Activated effector memory CD4-positive, alpha-beta T cell treated with anti-CD3 and anti-CD28 coated beads, Interleukin-2, amount 50 U/mL, for 16 hours (primary cell): ENCODE data around the gene NOTUM.
"Not testable (repeated sequence)": the region's sequence is repeated elsewhere in the genome, so short reads cannot be mapped to it uniquely, and the experiment has no call there.

Experiments
- DNase-seq: peaks from one replicate; pipeline ENCODE4 v3.0.0-alpha.2; 2020

The NOTUM gene

GRCh38 chr17:81956607-81957589 is 4.1 kb downstream of the NOTUM start:
- DNase-seq: no peak

- DNase-seq: no peak
These were observed 5.0 kb downstream of the NOTUM start for GRCh38 chr17:81955756-81956544.

GRCh38 chr17:81955058-81955681 is 5.8 kb downstream of the NOTUM start:
- no peak for DNase-seq

DNA sequence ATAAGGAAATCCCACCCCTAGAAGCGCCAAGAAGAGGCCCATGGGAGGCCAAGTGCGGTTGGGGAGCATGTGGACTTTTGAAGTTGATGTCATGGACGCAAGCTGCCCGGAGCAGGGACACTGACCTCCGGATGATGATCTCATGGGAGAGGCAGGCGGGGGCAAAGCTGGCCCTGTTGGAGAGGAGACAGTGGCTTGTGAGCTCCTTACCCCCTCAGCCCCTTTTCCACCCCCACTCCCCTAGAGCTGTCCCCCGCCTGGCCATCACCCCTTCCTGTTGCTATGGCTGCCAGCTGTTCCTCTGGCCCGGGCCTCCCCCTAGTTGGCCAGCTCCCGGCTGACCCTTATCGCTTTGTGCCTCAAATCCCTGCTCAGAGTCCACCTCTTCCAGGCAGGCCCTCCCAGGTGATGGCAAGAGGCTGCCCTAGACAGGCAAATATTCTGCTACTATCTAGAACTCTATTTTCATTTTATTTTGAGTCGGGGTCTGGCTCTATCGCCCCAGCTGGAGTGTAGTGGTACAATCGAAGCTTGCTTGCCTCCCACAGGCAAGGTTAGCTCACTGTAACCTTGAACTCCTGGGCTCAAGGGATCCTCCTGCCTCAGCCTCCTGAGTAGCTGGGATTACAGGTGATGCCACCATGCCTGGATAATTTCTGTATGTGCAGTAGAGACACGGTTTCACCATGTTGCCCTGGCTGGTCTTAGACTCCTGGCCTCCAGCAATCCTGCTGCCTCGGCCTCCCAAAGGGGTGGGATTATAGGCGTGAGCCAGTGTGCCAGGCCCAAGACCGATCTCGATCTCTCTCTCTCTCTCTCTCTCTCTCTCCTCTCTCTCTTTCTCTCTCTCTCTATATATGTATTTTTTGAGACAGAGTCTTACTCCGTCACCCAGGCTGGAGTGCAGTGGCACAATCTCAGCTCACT is 6.6 kb downstream of the NOTUM start:
- DNase-seq: no peak

- not testable (repeated sequence) for DNase-seq
These were observed 7.5 kb downstream of the NOTUM start for GRCh38 chr17:81953443-81953842.

GRCh38 chr17:81952792-81953228 is 8.2 kb downstream of the NOTUM start:
- DNase-seq: no peak

- DNase-seq: no peak
These were observed 9.0 kb downstream of the NOTUM start for GRCh38 chr17:81951785-81952684.

DNA sequence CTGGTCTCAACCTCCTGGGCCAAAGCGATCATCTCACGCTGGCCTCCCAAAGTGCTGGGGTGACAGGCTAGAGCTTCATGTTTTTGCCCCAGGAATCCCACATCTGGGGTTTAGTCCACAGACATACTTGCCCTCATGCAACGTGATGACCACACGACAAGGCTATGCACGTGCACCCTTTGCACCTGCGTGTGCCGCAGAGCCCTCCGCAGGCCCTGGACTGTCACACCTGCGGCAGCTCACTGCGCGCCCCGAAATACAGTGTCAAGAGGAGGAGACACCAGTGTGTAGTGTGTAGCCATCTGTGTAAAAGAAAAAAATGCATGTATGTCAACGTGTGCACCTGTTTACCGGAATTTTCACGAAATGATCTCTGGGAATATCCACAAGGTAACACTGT is 10.5 kb downstream of the NOTUM start:
- DNase-seq: no peak

DNA sequence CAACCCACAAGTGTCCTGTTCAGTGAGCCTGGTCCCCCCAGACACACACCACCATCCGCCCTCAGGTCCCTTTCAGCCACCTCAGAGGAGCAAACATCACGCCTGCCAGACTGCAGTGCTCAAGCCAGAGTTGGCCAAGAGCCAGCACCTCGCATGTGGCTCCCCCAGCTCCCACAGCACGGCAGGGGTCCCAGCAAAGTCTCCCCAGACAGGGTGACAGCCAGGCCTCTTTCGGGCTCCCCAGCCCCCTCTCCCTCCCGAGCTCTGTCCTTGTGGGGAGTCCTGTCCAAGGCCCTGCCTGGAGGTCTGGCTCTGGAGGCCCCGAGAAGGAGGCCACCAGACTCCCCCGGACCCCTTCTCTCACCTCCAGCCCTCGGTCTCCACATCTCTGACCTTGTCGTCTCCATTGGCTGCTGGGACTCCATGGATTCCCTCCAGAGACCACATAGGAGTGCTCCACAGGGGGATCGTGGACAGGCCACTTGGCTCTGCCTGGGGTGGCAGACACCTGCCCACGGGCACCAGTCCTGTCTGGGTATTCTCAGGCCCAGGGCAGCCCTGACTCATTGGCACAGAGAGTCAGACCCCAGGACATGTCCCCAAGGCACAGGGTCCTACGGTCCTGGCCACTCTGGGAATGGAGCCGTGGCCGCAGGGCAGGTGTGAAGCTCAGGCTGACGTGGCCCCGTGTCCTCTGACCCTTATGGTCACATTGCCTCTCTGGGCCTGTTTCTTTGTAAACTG is 12.2 kb downstream of the NOTUM start:
- DNase-seq: no peak

- no peak for DNase-seq
These were observed 13.8 kb downstream of the NOTUM start, which contains the start of gene MYADML2 for GRCh38 chr17:81947189-81947588. Gene MYADML2, minus strand, starts transcription at chr17:81947233. Its CDS starts 5,492 bp downstream, at chr17:81941741.

DNA sequence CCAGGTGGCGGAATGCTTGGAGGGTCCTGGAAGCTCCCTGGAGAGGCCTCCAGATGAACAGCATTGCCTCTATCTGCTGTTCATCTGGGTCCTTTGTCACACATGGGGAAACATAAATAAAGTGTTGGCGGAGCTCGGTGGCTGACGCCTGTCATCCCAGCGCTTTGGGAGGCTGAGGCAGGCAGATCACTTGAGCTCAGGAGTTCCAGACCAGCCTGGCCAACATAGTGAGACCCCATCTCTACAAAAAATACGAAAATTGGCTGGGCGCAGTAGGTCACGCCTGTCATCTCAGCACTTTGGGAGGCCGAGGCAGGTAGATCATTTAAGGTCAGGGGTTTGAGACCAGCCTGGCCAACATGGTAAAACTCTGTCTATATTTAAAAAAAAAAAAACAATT is 16.1 kb downstream of the NOTUM start:
- DNase-seq: no peak

- DNase-seq: no peak
These were observed 18.8 kb downstream of the NOTUM start for GRCh38 chr17:81942167-81942553.

DNA sequence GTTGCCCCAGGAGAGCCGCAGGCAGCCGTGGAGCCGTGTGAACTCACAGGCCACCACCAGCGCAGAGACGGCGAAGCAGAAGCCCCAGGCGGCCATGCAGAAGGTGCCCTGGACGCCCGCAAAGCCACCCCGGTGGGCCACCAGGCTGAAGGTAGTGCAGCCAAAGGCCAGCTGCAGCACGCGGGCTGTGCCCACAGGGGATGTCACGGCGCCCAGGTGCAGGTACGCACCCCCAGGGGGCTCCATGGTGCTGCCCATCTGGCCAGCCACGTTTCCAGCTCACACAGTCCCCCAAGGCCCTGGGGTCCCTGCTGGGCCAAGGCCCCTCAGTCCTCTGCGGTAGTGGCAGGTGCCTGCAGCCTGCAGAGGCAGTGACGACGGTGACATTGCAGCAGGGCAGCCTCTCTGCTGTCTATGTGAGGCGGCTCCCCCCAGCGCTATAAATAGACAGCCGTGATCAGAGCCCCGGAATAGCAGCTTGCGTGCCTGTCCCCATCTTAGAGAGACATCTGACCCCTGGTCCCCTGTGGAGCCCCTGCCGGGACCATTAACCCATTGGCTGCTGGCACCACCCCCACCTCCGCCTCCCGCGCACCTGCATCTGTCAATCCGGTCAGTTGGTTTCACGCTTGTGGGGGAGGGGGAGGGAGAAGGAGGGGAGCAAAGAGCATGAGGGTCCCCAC is 19.4 kb downstream of the NOTUM start:
- no peak for DNase-seq

- no peak for DNase-seq
These were observed 20.2 kb downstream of the NOTUM start for GRCh38 chr17:81940538-81941483.

DNA sequence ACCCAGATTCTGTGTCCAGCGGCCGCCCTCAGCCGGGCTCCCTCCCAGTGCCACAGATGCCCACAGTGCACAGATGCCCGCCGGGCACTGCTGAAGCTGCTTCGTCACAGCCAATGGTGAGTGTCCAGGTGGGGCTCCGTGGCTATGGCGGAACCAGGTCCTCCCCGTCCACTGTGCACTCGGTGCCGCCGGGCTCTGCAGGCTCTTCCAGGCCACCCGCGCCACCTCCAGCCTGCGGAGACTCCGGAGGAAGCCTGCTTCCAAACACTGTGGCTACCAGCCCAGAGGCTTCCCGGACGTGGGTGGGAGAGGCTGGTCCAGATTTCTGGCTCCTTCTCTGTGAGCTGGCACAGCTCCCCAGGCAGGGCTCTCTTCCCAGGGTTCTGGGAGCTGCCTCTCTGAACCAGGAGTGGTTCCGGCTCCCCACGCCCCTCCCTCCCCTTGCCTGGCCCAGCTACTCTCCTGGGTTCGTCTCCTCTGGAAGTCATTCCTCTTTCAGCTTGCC is 21.1 kb downstream of the NOTUM start:
- no peak for DNase-seq

GRCh38 chr17:81939218-81939617 is 21.8 kb downstream of the NOTUM start:
- no peak for DNase-seq

DNA sequence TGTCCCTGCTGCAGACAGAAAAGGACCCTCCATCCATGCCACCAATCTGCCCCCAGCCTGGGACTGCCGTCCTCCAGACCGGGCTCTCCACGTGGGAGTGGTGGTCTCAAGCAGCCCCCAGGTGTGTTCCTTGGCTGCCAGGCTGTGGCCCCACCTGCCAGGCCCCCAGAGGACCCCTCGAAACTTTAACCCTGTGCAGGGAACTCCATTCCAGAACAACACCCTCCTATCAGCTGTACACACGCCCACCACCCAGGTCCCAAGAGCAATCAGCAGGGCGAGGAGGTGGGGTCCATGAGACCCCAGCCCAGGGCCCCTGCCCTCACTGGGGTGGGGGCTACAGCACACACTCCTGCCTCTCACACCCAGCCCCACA is 25.3 kb downstream of the NOTUM start:
- DNase-seq: no peak
